ENCODE results near the gene ANKRD27.

Gene ANKRD27

GRCh38 chr19:32555786-32556185, 119.2 kb downstream of the ANKRD27 start:
- DNase-seq (ENCODE audit: low read depth, low spot score), result no peak

- no peak for DNase-seq (ENCODE audit: low read depth, low spot score)
Measured at GRCh38 chr19:32550666-32551065, 124.3 kb downstream of the ANKRD27 start.
